ENCODE measurements around the gene C12orf57. TPM values are rescaled to one million over a fixed set of nuclear protein-coding genes. Genes with fewer than 3 reads are reported as not detected.

Gene C12orf57
- total RNA-seq, 1 experiment from 2014 or later = 158 TPM

GRCh38 chr12:6968426-6968825 is 24.6 kb downstream of the C12orf57 start:
- CTCF ChIA-PET = interaction anchor here (0.6 kb wide), 1 partner anchor 176 kb away, joined by 3 read pairs; no protein-coding TSS in a partner anchor
- Mint-ChIP-seq H3K4me3 (peak overlapping the region; percentile 100), H3K9me3 (no peaks in the 10 kb centered on the region), H3K27me3 (ENCODE audit: low read depth) (no peaks in the 10 kb centered on the region), H3K27ac (peak overlapping the region; percentile 97; the same call in 1 of the 2 replicates), H3K4me1 (peaks cover 45% of the 10 kb centered on the region), H3K36me3 (peaks cover 51% of the 10 kb centered on the region)
- DNase-seq (ENCODE audit: low spot score) (no peak), ATAC-seq (no peak)
- POLR2A ChIA-PET = no interaction called here
- no peak for TF ChIP-seq E2F5 (CRISPR knock-in tag; IDR thresholded peaks at IDR 0.05)
- no peak for TF ChIP-seq JAZF1 (CRISPR knock-in tag; IDR thresholded peaks at IDR 0.05)
- TF ChIP-seq PRDM15 (CRISPR knock-in tag; IDR thresholded peaks at IDR 0.05) = no peak
- no peak for TF ChIP-seq MXD4 (CRISPR knock-in tag; IDR thresholded peaks at IDR 0.05; ENCODE audit: borderline replicate concordance)
- TF ChIP-seq OVOL2 (CRISPR knock-in tag; IDR thresholded peaks at IDR 0.05; ENCODE audit: borderline replicate concordance) = no peak
- no peak for TF ChIP-seq ZNF532 (CRISPR knock-in tag; IDR thresholded peaks at IDR 0.05; ENCODE audit: borderline replicate concordance)
- TF ChIP-seq ZNF423 (CRISPR knock-in tag; IDR thresholded peaks at IDR 0.05) = no peak
- TF ChIP-seq USF1 (CRISPR knock-in tag; IDR thresholded peaks at IDR 0.05) = no peak
- TF ChIP-seq FOXK1 (CRISPR knock-in tag; IDR thresholded peaks at IDR 0.05) = no peak
- no peak for TF ChIP-seq ZNF138 (CRISPR knock-in tag; conservative IDR thresholded peaks at IDR 0.05)
- TF ChIP-seq TEAD1 (CRISPR knock-in tag; IDR thresholded peaks at IDR 0.05) = no peak
- no peak for TF ChIP-seq ZNF671 (CRISPR knock-in tag; IDR thresholded peaks at IDR 0.05)
- TF ChIP-seq AFF4 (CRISPR knock-in tag; IDR thresholded peaks at IDR 0.05; ENCODE audit: borderline replicate concordance) = no peak
- no peak for TF ChIP-seq CBFB (CRISPR knock-in tag; IDR thresholded peaks at IDR 0.05; ENCODE audit: low read depth)
- TF ChIP-seq ATF1 (CRISPR knock-in tag; IDR thresholded peaks at IDR 0.05) = no peak
- TF ChIP-seq GRHL2 (CRISPR knock-in tag; IDR thresholded peaks at IDR 0.05; ENCODE audit: insufficient replicate concordance, severe bottlenecking) = no peak
- no peak for TF ChIP-seq ZNF425 (CRISPR knock-in tag; conservative IDR thresholded peaks at IDR 0.05)
- TF ChIP-seq MAX (CRISPR knock-in tag; IDR thresholded peaks at IDR 0.05) = no peak
- no peak for TF ChIP-seq CTCF (IDR thresholded peaks at IDR 0.05)
- TF ChIP-seq CREM (CRISPR knock-in tag; IDR thresholded peaks at IDR 0.05) = no peak
